ENCODE measurements around the gene GASK1B. TPM values are rescaled to one million over a fixed set of nuclear protein-coding genes. Genes with fewer than 3 reads are reported as not detected.
A peak's percentile ranks its signal among the peaks of the same experiment; 100 is the strongest.

Gene GASK1B
- total and polyA plus RNA-seq, 2 of the 13 experiments (the other 11 are each of a cell fraction or from before 2014, with no cell fraction given) = 29.1 to 40.4 TPM

- TF ChIP-seq ZNF609 (CRISPR knock-in tag; IDR thresholded peaks at IDR 0.05; ENCODE audit: borderline replicate concordance) = no peak
- TF ChIP-seq ZNF496 (CRISPR knock-in tag; IDR thresholded peaks at IDR 0.05; ENCODE audit: insufficient replicate concordance) = no peak
- no peak for TF ChIP-seq NFKBIZ (CRISPR knock-in tag; IDR thresholded peaks at IDR 0.05)
- TF ChIP-seq ZMYM4 (CRISPR knock-in tag; IDR thresholded peaks at IDR 0.05) = peak; percentile 81
- TF ChIP-seq TBX2 (CRISPR knock-in tag; IDR thresholded peaks at IDR 0.05; ENCODE audit: borderline replicate concordance) = peak; percentile 72
- no peak for TF ChIP-seq ZNF660 (CRISPR knock-in tag; IDR thresholded peaks at IDR 0.05; ENCODE audit: borderline replicate concordance, low read depth)
- no peak for TF ChIP-seq TAF15 (IDR thresholded peaks at IDR 0.05; ENCODE audit: low read depth, low read length, poor library complexity, severe bottlenecking)
- no peak for TF ChIP-seq ZBTB2 (CRISPR knock-in tag; IDR thresholded peaks at IDR 0.05; ENCODE audit: low read depth)
- TF ChIP-seq NRL (CRISPR knock-in tag; IDR thresholded peaks at IDR 0.05; ENCODE audit: borderline replicate concordance) = no peak
- TF ChIP-seq ZFP62 (CRISPR knock-in tag; IDR thresholded peaks at IDR 0.05) = no peak
- no peak for TF ChIP-seq CCAR2 (optimal IDR thresholded peaks at IDR 0.05; ENCODE audit: low read depth, low read length)
- TF ChIP-seq ZNF431 (CRISPR knock-in tag; IDR thresholded peaks at IDR 0.05; ENCODE audit: borderline replicate concordance, low read depth) = no peak
- no peak for TF ChIP-seq ZBTB43 (CRISPR knock-in tag; conservative IDR thresholded peaks at IDR 0.05)
- TF ChIP-seq ZBTB42 (CRISPR knock-in tag; IDR thresholded peaks at IDR 0.05) = no peak
- no peak for TF ChIP-seq ZBTB34 (CRISPR knock-in tag; IDR thresholded peaks at IDR 0.05)
Observed at GRCh38 chr4:158209825-158210807, 37.3 kb upstream of the GASK1B start, which contains the start of gene TMEM144 (continued).
